COLO829 (cell line): ENCODE measurements around the gene MRI1.
A peak's percentile ranks its signal among the peaks of the same experiment; 100 is the strongest.

Experiments used
- DNase-seq: peaks from one replicate; pipeline ENCODE4 v3.0.0; 2012; ENCODE audit warnings: low spot score

Gene MRI1

DNA sequence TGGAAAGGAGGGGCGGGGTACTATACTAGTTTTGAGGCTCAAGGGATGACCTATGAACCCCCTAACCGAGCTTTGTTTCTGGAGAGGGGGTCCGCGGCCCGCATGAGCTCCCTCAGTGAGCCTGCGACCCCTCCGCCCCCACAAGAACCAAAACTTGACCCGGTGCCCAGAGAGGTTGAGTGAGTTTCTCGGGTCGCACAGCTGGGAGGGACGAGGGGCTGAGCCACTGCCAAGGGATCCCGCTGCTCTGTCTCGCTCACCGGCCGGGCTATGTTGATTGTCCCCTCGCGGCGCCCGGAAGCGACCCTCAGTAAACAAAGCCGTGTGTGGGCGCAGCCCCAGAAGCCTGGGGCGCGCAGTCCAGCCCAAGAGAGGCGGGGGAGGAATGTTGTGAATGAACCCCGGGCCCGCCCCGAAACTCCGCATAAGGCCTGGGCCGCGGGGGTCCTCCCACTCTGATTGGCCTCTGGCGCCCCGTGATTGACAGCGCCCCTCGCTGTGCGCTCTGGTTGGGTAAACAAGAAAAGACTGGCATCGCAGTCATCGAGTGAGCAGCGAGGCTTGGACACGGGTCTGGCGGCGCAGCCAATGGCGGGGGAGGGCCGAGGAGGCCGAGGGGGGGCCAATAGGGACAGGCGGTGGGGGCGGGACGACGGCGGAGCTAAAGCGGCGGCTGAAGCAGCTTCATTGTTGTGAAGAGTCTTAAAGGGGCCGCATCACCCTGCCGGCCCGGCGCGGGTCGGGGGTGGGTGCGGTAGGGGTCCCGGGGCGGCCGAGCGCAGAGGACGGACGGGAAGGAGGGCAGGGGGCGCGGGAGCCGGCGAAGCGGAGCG lies 30.7 kb downstream of the MRI1 start, which contains the start of gene ZSWIM4:
TSS of gene ZSWIM4 (plus strand) at position 687 of the 833 bp plus-strand sequence. CDS start 206 bp downstream, outside the sequence.
- DNase-seq: peak; percentile 94

DNA sequence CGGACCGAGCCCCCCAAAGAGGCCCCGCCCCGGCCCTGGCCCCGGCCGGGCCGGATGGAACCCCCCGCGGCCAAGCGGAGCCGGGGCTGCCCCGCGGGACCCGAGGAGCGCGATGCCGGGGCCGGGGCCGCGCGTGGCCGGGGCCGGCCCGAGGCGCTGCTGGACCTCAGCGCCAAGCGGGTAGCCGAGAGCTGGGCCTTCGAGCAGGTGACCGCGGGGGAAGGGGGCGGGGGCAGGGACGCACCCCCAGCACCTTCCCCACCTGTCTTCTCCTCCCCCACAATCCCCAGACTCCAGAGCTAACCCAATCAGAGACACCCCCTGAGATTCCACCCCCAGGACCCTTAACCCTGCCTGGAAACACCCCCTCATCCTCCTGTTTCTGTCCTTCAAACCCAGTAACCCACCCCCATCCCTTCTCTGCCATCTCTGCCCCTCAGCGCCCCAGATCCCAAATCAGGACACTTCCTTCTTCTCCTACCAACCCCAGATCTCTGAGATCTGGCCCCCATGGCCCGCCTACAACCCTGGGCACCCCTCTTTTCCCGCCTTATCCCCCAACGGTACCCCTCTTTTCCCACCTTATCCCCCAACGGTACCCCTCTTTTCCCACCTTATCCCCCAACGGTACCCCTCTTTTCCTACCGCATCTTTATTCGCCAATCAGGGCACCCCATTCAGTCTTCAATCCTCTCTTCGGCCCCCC lies 31.4 kb downstream of the MRI1 start:
- DNase-seq: no peak

DNA sequence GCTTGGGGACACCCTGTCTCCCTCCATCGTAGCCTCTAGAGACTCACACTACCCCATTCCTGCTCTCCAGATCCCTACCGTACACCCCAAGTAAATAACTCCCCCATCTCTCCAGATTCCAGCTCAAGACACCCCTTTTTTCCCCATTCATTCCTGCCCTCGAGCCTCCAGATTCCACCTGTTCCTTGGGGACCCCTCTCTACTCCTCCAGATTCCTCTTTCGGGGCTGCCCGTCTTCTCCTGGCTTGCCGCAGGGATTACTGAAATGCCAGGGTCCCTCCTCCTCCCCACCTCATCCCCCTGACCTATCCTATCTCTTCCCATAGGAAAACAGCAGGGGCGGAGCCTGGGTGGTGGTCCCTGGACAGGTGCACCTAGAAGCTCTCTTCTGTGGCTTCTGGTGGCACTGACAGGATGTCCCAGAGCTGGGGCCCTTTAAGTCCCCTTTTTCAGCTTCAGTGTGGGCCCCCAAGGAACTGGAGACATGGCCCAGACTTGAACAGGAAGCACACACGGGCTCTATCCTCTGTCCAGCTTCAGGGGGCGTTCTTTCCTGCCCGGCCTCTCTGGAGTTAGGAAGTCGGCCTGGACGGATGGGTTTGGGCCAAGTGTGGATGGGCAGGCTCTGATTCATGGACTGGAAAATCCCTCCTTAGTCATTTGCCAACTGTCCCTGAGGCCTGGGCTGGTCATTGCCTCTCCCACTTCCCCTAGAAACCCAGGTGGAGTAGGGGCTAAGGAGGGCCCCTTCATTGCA lies 32.2 kb downstream of the MRI1 start:
- no peak for DNase-seq

DNA sequence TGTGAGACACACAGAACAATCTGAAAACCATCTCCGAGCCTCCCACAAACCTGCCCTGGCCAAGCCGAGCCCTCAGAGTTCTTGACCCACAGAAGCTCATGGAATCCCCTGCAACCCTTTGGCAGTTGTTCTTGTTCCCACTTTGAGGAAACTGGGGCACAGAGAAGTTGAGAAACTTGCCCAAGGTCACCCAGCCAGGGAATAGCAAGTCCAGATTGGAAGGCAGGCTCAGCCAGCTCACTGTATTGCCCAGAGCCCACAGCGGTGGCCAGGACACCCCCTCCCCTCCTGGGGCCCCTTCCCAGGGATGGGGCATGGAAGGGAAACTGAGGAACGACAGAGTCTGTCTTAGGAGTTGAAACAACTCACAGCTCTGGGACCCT lies 32.7 kb downstream of the MRI1 start:
- DNase-seq: no peak

DNA sequence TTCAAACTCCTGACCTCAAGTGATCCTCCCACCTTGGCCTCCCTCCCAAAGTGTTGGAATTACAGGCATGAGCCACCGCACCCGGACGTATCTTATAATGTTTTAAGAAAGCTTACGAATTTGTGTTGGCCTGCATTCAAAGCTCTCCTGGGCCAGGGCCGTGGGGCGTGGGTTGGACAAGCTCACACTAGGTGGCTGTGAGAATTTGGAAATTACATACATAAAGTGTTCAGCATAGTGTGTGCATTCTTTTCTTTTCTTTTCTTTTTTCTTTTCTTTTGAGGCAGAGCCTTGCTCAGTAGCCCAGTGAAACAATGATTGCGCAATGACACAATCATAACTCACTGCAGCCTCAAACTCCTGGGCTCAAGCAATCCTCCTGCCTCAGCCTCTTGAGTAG lies 33.5 kb downstream of the MRI1 start:
- DNase-seq: no peak

DNA sequence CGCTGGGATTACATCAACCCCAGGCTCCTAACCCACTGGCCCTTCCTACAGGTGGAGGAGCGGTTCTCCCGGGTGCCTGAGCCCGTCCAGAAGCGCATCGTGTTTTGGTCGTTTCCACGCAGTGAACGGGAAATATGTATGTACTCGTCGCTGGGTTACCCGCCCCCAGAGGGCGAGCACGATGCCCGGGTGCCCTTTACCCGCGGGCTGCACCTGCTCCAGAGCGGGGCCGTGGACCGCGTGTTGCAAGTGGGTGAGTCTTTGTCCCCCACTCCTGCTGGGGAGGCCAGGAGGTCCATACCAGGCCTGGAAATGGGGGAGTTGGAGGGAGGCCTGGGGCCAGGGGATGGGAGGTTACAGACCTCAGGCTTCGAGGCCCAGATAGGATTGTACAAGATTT lies 35.3 kb downstream of the MRI1 start:
- no peak for DNase-seq

DNA sequence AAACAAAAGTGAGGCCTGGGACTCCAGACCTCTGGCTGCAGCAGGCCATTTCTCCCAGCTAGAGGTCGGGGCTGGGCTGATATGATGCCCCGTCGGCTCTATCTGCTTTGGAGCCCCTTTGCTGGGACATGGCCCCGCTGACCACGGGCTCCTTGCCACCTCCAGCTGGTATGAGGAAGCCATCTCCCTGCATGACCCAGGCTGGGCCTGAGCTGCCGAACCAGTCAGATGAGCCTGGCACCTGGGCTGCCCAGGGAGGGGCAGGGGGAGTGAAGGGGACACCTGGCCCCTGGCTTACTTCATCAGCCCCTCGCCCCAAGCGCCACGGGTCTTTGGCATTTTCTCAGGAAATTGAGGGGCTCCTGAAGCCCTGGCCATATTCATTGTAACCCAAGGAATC lies 38.7 kb downstream of the MRI1 start:
- no peak for DNase-seq

DNA sequence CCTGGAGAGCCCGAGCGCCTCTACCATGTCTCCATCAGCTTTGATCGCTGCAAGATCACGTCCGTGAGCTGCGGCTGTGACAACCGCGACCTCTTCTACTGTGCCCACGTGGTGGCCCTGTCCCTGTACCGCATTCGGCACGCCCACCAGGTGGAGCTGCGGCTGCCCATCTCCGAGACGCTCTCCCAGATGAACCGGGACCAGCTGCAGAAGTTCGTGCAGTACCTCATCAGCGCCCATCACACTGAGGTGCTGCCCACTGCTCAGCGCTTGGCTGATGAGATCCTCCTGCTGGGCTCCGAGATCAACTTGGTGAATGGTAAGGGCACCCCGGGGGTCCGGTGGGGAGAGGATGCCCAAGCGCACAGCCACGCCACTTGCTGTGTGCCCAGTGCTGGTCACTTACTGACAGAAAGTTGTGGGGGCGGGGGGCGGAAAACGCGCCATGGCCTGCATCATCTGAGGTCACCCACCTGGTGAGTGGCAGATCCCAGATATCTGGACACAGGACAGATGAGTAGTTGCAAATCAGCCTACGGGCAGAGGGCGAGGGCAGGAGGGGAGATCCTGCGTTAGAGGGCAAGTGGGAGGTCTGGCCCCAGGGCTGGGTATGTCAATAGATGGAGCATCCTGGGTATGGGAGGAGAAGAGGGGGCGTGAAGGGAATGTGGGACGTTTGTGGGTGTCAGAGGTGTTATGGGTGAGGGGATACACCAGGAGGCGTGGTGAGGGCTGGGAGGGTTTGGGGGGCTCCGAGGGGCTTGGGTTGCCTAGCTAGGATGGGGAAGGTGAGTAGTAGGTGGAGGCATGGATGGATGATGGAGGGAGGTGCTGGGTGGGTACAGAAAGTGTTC lies 40.7 kb downstream of the MRI1 start:
- no peak for DNase-seq

DNA sequence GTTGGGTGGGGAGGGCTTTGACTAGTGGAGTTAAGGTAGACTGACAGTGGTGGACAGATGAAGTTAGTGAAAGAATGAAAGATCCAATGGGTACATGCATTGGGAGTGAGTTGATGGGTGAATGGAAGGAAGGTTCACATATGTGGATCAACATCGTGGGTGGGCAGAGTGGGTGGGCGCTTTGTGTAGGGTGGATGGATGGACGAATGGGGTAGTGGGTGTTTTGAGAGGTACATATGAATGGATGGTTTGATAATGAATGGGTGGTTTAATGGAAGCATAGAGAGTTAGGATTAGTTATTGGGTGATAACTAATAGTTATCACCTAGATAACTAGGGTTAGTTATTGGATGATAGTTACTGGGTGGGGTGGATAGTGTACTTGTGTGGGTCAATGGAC lies 42.4 kb downstream of the MRI1 start:
- DNase-seq: no peak

DNA sequence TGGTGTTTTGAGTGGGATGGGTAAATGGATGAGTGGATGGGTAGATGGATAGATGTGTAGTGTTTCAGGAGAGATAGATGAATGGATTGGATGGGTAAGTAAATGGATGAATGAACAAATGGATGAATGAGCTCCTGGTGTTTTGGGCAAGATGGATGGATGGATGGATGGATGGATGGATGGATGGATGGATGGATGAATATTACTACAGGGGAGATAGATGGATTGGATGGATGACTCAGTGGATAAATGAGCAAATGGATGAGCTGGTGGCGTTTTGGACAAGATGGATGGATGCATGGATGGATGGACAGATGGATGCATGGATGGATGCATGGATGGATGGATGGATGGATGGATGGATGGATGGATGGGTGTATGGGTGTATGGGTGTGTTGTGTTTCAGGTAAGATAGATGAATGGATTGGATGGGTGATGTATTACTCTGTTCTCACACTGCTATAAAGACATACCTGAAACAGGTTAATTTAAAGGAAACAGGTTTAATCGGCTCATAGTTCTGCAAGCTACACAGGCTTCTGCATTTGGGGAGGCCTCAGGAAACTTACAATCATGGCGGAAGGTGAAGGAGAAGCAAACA lies 43.2 kb downstream of the MRI1 start:
- DNase-seq: no peak

DNA sequence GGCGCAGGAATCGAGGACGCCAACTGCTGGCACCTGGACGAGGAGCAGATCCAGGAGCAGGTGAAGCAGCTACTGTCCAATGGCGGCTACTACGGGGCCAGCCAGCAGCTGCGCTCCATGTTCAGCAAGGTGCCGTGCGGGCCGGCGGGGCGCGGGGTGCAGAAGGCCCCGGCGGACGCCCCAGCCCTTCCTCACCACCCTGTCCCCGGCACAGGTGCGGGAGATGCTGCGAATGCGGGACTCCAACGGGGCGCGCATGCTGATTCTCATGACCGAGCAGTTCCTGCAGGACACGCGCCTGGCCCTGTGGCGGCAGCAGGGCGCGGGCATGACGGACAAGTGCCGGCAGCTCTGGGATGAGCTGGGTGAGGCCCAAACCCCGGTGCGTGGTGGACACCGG lies 44.5 kb downstream of the MRI1 start:
- DNase-seq: no peak

DNA sequence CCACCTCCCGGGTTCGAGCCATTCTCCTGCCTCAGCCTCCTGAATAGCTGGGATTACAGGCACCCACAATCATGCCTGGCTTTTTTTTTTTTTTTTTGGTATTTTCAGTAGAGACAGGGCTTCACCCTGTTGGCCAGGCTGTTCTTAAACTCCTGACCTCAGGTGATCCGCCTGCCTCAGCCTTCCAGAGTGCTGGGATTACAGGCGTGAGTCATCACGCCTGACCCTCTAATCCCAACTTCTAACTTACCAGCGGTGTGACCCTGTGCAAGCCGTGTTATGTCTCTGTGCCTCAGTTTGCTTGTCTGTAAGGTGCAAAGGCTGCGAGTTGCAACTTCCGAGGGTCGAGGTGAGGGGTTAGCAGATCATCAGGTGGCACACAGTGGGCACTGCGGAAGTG lies 48.2 kb downstream of the MRI1 start:
- no peak for DNase-seq

DNA sequence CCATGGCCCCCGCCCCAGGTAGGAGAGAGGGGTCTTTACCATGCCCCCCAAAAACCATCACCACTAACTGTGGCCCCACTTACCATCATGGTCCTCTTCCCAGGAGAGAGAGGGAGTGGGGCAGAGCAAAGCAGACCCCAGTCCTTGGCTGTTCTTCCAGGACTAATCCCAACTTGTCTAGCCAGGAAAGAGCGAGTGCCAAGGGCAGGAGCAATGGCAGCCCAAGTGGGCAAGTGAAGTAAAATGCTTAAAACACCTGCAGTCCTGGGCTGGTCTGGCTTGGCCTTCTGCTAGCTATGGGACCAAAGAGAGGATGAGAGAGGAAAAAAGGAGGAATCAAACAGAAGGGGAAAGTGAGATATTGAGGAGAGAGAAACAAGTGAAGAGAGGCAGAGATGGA lies 48.8 kb downstream of the MRI1 start:
- DNase-seq: no peak

DNA sequence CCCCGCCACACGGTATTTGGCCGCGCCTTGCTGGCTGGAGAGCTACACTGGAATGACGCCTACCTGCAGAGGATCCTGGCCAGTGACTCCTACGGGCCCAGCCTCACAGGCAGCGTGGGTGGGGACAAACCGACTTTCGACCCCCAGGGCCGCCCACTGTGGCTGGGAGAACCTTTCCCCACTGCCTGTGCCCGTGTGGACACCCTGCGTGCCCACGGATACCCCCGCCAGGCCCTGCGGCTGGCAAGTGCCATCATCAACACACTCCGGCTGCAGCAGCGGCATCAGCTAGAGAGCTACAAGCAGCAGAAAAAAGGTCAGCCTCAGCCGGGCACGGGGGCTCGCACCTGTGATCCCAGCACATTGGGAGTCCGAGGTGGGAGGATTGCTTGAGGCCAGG lies 50.2 kb downstream of the MRI1 start:
- no peak for DNase-seq

DNA sequence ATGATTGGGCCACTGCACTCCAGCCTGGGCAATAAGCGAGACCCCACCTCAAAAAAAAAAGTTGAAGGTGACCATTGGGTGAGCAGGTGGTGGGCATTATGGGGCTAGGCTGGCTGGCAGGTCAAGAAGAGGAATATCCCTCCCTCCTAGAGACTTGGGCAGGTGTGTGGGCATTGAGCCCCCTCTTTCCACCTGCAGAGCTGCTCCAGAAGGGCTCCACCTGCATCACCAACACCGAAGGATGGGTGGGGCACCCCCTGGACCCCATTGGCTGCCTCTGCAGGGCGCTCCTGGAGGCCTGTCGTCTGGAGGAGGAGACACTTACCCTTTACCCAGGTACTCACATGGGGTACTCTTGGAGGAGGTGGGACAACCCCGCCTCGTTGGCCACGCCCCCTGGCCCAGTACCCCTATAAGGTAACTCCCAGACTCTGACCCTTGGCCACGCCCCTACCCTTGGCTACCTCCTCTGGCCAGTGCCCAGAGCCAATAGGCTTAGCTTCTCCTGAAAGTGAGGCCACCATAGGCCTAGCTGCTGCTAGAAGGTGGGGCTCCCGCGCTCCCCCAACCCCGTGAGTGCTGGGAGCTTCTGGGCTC lies 52.8 kb downstream of the MRI1 start:
- DNase-seq: no peak

DNA sequence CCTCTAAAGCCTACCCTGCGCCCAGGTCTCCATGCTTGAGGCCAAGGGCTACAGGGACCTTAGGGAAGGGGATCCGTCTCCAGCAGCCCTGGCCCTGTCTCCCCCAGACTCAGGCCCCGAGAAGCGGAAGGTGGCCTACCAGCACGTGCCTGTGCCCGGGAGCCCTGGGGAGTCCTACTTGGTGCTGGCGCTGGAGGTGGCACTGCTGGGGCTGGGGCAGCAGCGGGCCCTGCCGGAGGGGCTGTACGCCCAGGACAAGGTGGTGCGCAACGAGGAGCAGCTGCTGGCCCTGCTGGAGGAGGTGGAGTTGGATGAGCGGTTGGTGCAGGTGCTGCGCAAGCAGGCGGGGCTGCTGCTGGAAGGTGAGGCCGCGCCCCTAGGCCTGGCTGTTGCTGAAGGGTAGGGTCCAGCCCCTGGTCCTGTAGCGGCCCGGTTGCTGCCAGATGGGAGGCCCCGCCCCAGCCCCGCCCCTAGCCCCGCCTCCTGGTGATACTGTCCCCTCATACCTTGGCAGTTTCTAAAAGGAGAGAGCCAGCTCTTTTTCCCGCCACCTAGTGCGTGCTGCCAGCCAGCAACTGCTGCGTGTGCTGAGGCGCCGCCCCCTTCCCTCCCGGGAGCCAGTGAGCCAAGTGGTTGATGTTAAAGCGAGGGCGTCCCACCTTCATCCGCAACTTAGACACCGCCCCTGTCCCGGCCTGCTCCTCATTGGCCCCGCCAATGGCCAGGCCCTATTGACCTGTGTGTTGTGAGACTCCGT lies 53.5 kb downstream of the MRI1 start:
- DNase-seq: no peak

DNA sequence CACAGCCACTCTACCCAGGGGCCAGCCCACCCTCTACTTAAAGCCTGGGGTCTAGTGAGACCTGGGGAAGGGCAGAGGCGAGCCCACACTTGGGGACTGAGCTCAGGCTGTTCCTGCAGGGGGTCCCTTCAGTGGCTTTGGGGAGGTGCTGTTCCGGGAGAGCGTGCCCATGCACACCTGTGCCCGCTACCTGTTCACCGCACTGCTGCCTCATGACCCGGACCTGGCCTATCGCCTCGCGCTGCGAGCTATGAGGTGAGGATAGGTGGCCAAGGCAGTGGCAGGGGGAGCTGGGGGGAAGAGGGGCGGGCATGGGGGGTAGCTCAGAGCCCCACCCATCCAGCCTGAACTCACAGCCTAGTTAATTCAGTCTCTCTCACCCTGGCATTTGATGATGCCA lies 54.9 kb downstream of the MRI1 start:
- no peak for DNase-seq

DNA sequence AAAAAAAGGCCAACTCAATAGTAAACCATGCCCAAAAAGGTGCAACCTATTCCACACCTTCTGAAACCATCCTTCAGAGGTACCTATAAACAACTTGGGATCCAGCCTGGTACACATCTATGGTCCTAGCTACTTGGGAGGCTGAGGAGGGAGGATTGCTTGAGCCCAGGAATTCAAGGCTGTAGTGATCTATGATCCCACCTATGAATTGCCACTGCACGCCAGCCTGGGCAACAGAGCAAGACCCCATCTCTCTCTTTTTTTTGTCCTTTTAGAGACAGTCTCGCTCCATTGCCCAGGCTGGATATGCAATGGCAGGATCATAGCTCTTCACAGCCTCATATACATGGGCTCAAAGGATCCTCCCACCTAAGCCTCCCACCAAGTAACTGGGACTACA lies 57.0 kb downstream of the MRI1 start:
- DNase-seq: no peak

DNA sequence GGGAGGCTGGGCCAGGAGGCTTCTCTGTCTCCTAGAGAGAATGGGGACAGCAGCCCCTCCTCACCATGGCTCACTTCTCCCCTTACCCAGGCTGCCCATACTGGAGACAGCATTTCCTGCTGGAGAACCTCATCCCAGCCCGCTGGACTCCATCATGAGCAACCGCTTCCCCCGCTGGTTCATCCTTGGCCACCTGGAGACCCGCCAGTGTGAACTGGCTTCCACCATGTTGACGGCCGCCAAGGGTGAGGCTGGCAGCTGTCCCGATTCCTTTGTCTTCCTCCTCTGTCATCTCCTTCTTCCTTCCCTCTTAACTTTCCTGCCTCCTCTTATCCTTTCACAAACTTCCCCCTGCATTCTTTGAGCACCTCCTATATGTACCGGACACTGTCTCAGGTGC lies 58.9 kb downstream of the MRI1 start:
- no peak for DNase-seq
